Stimulated activated CD8-positive, alpha-beta memory T cell treated with anti-CD3 and anti-CD28 coated beads, Interleukin-12 subunit alpha, Interleukin-12 subunit beta, amount 100 ng/mL, for 4 hours (primary cell): ENCODE results near the gene ZFR2.
A peak's percentile ranks its signal among the peaks of the same experiment; 100 is the strongest.

ENCODE experiments used
- DNase-seq: peaks from one replicate; pipeline ENCODE4 v3.0.0-alpha.2; 2020; ENCODE audit warnings: low read depth

ZFR2 gene

GRCh38 chr19:3785938-3786824, 82.7 kb downstream of the ZFR2 start, which contains the start of gene MATK:
Gene MATK (minus strand): TSS chr19:3786381. CDS start chr19:3785135, 1,246 bp downstream.
- peak; percentile 55 for DNase-seq

- DNase-seq, result peak; percentile 61
These were observed 83.3 kb downstream of the ZFR2 start for GRCh38 chr19:3785451-3785937.

- no peak for DNase-seq
These were observed 84.0 kb downstream of the ZFR2 start for GRCh38 chr19:3784607-3785450.

- peak; percentile 24 for DNase-seq
These were observed 84.9 kb downstream of the ZFR2 start for GRCh38 chr19:3783660-3784584.

- no peak for DNase-seq
These were observed 85.9 kb downstream of the ZFR2 start for GRCh38 chr19:3782903-3783302.

- DNase-seq, result no peak
These were observed 86.5 kb downstream of the ZFR2 start for GRCh38 chr19:3782330-3782729.

GRCh38 chr19:3781603-3782002, 87.2 kb downstream of the ZFR2 start:
- no peak for DNase-seq

GRCh38 chr19:3780786-3781304, 88.0 kb downstream of the ZFR2 start:
- no peak for DNase-seq

- no peak for DNase-seq
These were observed 89.7 kb downstream of the ZFR2 start for GRCh38 chr19:3778899-3779723.

GRCh38 chr19:3778104-3778867, 90.6 kb downstream of the ZFR2 start:
- no peak for DNase-seq

GRCh38 chr19:3776479-3777040, 92.3 kb downstream of the ZFR2 start:
- DNase-seq, result no peak

- no peak for DNase-seq
These were observed 93.0 kb downstream of the ZFR2 start for GRCh38 chr19:3775831-3776230.

GRCh38 chr19:3775374-3775711, 93.5 kb downstream of the ZFR2 start:
- DNase-seq, result no peak

- no peak for DNase-seq
These were observed 94.0 kb downstream of the ZFR2 start for GRCh38 chr19:3774621-3775373.

- no peak for DNase-seq
These were observed 94.9 kb downstream of the ZFR2 start for GRCh38 chr19:3773814-3774515.

GRCh38 chr19:3771906-3772455, 96.9 kb downstream of the ZFR2 start, which contains the start of gene RAX2:
Gene RAX2 (minus strand): TSS chr19:3772228. CDS start chr19:3771742, 486 bp downstream.
- no peak for DNase-seq
